Stimulated activated naive CD8-positive, alpha-beta T cell treated with anti-CD3 and anti-CD28 coated beads, Interleukin-15, amount 100 ng/mL, for 72 hours (primary cell): Measurements from ENCODE around the gene BAIAP2L1.
"Not testable (repeated sequence)": the region's sequence is repeated elsewhere in the genome, so short reads cannot be mapped to it uniquely, and the experiment has no call there.

Experiments
- ATAC-seq: fragments of 150-1000 bp; cut with Tn5 transposase; 2 replicates; pipeline ENCODE4 v1.10.0; 2021; ENCODE audit warnings: mild to moderate bottlenecking, moderate library complexity
- DNase-seq, 2 donors: peaks; one replicate each; pipeline ENCODE4 v3.0.0; 2021 to 2022
- H3K27ac Mint-ChIP-seq, 2 donors: one replicate each; pipeline ENCODE4 v1.8.0; 2022; ENCODE audit warnings: mild to moderate bottlenecking in 2 of 2, mixed read lengths in 2 of 2, moderate library complexity in 2 of 2
- H3K27me3 Mint-ChIP-seq: one replicate; pipeline ENCODE4 v1.8.0; 2022; ENCODE audit warnings: mixed read lengths
- H3K4me1 Mint-ChIP-seq: one replicate; pipeline ENCODE4 v1.8.0; 2022; ENCODE audit warnings: mild to moderate bottlenecking, mixed read lengths
- H3K4me3 Mint-ChIP-seq, 2 donors: one replicate each; pipeline ENCODE4 v1.8.0; 2022; ENCODE audit warnings: mild to moderate bottlenecking in 2 of 2, mixed read lengths in 2 of 2, moderate library complexity in 1 of 2
- H3K9me3 Mint-ChIP-seq, 2 donors: one replicate each; pipeline ENCODE4 v1.8.0; 2022; ENCODE audit warnings: mixed read lengths in 2 of 2

BAIAP2L1 gene

GRCh38 chr7:98413655-98414054 is 12.8 kb upstream of the BAIAP2L1 start:
- H3K27ac Mint-ChIP-seq, H3K4me3 Mint-ChIP-seq, H3K9me3 Mint-ChIP-seq, H3K27me3 Mint-ChIP-seq, DNase-seq, H3K4me1 Mint-ChIP-seq, ATAC-seq: not testable (repeated sequence)

- Mint-ChIP-seq H3K9me3 (no peaks in the 10 kb centered on the region), H3K27ac (no peak overlapping the region), H3K27me3 (no peaks in the 10 kb centered on the region), H3K4me1 (no peaks in the 10 kb centered on the region), H3K4me3 (no peak overlapping the region)
- DNase-seq (no peak), ATAC-seq (no peak)
Observed at GRCh38 chr7:98409843-98410242, 9.0 kb upstream of the BAIAP2L1 start.

GRCh38 chr7:98408146-98408545 is 7.3 kb upstream of the BAIAP2L1 start:
- not testable (repeated sequence) for H3K9me3 Mint-ChIP-seq, ATAC-seq, DNase-seq, H3K4me3 Mint-ChIP-seq, H3K4me1 Mint-ChIP-seq, H3K27ac Mint-ChIP-seq, H3K27me3 Mint-ChIP-seq

- DNase-seq = no peak
- no peak for ATAC-seq
- no peak overlapping the region for H3K4me3 Mint-ChIP-seq
- H3K27me3 Mint-ChIP-seq = peaks cover 10% of the 10 kb centered on the region
- no peaks in the 10 kb centered on the region for H3K4me1 Mint-ChIP-seq
- no peak overlapping the region for H3K27ac Mint-ChIP-seq
- no peaks in the 10 kb centered on the region for H3K9me3 Mint-ChIP-seq
Observed at GRCh38 chr7:98406827-98407226, 5.9 kb upstream of the BAIAP2L1 start.

- H3K4me1 Mint-ChIP-seq = peaks cover 8% of the 10 kb centered on the region
- DNase-seq (no peak), ATAC-seq (no peak)
- no peak overlapping the region for H3K27ac Mint-ChIP-seq
- no peak overlapping the region for H3K4me3 Mint-ChIP-seq
- peaks cover 14% of the 10 kb centered on the region for H3K27me3 Mint-ChIP-seq
- no peaks in the 10 kb centered on the region for H3K9me3 Mint-ChIP-seq
Observed at GRCh38 chr7:98404840-98405239, 4.0 kb upstream of the BAIAP2L1 start.

GRCh38 chr7:98399890-98400541 is 874 bp downstream of the BAIAP2L1 start:
- peak; percentile 24 for ATAC-seq
- peak overlapping the region in 1 of 2 donors; percentile 63 for H3K27ac Mint-ChIP-seq

GRCh38 chr7:98399462-98399861 is 1.4 kb downstream of the BAIAP2L1 start:
- H3K27me3 Mint-ChIP-seq = peaks cover 32% of the 10 kb centered on the region
- H3K9me3 Mint-ChIP-seq = no peaks in the 10 kb centered on the region
- DNase-seq (no peak), ATAC-seq (no peak)
- peaks cover 17% of the 10 kb centered on the region for H3K4me1 Mint-ChIP-seq
- H3K4me3 Mint-ChIP-seq = peak overlapping the region; percentile 64 to 70
- peak overlapping the region in 1 of 2 donors; percentile 59 for H3K27ac Mint-ChIP-seq

More at GRCh38 chr7:98399890-98400541, 874 bp downstream of the BAIAP2L1 start:
- Mint-ChIP-seq H3K4me1 (peaks cover 17% of the 10 kb centered on the region), H3K4me3 (peak overlapping the region; percentile 64 to 70), H3K27me3 (peaks cover 32% of the 10 kb centered on the region), H3K9me3 (no peaks in the 10 kb centered on the region)
- no peak for DNase-seq

GRCh38 chr7:98398567-98399372 is 2.1 kb downstream of the BAIAP2L1 start:
- ATAC-seq = no peak
- Mint-ChIP-seq H3K4me3 (no peak overlapping the region), H3K9me3 (no peaks in the 10 kb centered on the region), H3K4me1 (peaks cover 17% of the 10 kb centered on the region), H3K27me3 (peaks cover 31% of the 10 kb centered on the region), H3K27ac (no peak overlapping the region)
- DNase-seq = no peak

GRCh38 chr7:98396768-98397167 is 4.1 kb downstream of the BAIAP2L1 start:
- no peak for DNase-seq
- peaks cover 22% of the 10 kb centered on the region for H3K27me3 Mint-ChIP-seq
- ATAC-seq = no peak
- no peaks in the 10 kb centered on the region for H3K9me3 Mint-ChIP-seq
- no peak overlapping the region for H3K4me3 Mint-ChIP-seq
- H3K4me1 Mint-ChIP-seq = peaks cover 17% of the 10 kb centered on the region
- H3K27ac Mint-ChIP-seq = no peak overlapping the region

GRCh38 chr7:98395951-98396350 is 4.9 kb downstream of the BAIAP2L1 start:
- no peaks in the 10 kb centered on the region for H3K9me3 Mint-ChIP-seq
- no peak overlapping the region for H3K4me3 Mint-ChIP-seq
- H3K27me3 Mint-ChIP-seq = peaks cover 22% of the 10 kb centered on the region
- no peak for DNase-seq
- ATAC-seq = no peak
- peak overlapping the region in 1 of 2 donors; percentile 33 for H3K27ac Mint-ChIP-seq
- H3K4me1 Mint-ChIP-seq = peaks cover 11% of the 10 kb centered on the region

GRCh38 chr7:98395481-98395880 is 5.4 kb downstream of the BAIAP2L1 start:
- H3K9me3 Mint-ChIP-seq = no peaks in the 10 kb centered on the region
- DNase-seq (no peak), ATAC-seq (no peak)
- peaks cover 11% of the 10 kb centered on the region for H3K4me1 Mint-ChIP-seq
- H3K4me3 Mint-ChIP-seq = no peak overlapping the region
- no peak overlapping the region for H3K27ac Mint-ChIP-seq
- H3K27me3 Mint-ChIP-seq = peaks cover 22% of the 10 kb centered on the region

GRCh38 chr7:98394377-98394836 is 6.5 kb downstream of the BAIAP2L1 start:
- ATAC-seq (no peak), DNase-seq (no peak)
- Mint-ChIP-seq H3K4me1 (peaks cover 4% of the 10 kb centered on the region), H3K9me3 (no peaks in the 10 kb centered on the region), H3K4me3 (no peak overlapping the region), H3K27ac (no peak overlapping the region), H3K27me3 (peaks cover 13% of the 10 kb centered on the region)

- H3K27ac Mint-ChIP-seq = no peak overlapping the region
- ATAC-seq = no peak
- DNase-seq = no peak
- no peaks in the 10 kb centered on the region for H3K4me1 Mint-ChIP-seq
- no peaks in the 10 kb centered on the region for H3K27me3 Mint-ChIP-seq
- H3K4me3 Mint-ChIP-seq = no peak overlapping the region
- no peaks in the 10 kb centered on the region for H3K9me3 Mint-ChIP-seq
Observed at GRCh38 chr7:98387544-98388226, 13.2 kb downstream of the BAIAP2L1 start.

GRCh38 chr7:98387131-98387530 is 13.8 kb downstream of the BAIAP2L1 start:
- ATAC-seq (no peak), DNase-seq (no peak)
- Mint-ChIP-seq H3K4me1 (no peaks in the 10 kb centered on the region), H3K9me3 (no peaks in the 10 kb centered on the region), H3K27ac (no peak overlapping the region), H3K27me3 (no peaks in the 10 kb centered on the region), H3K4me3 (no peak overlapping the region)

GRCh38 chr7:98385532-98385931 is 15.4 kb downstream of the BAIAP2L1 start:
- not testable (repeated sequence) for ATAC-seq, H3K27ac Mint-ChIP-seq, H3K4me3 Mint-ChIP-seq, H3K9me3 Mint-ChIP-seq, H3K27me3 Mint-ChIP-seq, DNase-seq, H3K4me1 Mint-ChIP-seq
